Inferior parietal cortex (tissue), 1 donor: Measurements from ENCODE around the gene NEU1.
"Not testable (repeated sequence)": the region's sequence is repeated elsewhere in the genome, so short reads cannot be mapped to it uniquely, and the experiment has no call there.

Experiments
- DNase-seq: peaks from one replicate; pipeline ENCODE4 v3.0.0-alpha.2; 2016; ENCODE audit errors: extremely low spot score

NEU1 gene

DNA sequence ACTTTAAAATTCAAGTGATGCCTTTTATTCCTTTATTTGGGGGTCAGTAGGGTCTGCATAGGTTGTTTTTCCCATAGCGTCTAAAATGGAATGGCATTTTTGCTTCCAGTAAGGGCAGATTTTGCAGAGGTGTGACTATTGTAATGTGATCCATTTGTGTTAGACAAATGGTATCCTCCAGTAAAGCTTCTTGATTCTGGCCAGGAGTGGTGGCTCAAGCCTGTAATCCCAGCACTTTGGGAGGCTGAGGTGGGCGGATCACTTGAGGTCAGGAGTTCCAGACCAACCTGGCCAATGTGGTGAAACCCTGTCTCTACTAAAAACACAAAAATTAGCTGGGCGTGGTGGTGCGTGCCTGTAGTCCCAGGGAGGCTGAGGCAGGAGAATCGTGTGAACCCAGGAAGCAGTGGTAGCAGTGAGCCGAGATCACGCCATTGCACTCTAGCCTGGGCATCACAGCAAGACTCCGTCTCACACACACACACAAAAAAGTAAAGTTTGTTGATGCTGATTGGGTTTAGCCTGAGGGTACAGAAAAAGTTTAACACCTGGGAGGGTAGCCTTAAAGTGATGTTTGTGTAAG, 44.6 kb downstream of the NEU1 start:
- DNase-seq: peak; percentile 55

DNA sequence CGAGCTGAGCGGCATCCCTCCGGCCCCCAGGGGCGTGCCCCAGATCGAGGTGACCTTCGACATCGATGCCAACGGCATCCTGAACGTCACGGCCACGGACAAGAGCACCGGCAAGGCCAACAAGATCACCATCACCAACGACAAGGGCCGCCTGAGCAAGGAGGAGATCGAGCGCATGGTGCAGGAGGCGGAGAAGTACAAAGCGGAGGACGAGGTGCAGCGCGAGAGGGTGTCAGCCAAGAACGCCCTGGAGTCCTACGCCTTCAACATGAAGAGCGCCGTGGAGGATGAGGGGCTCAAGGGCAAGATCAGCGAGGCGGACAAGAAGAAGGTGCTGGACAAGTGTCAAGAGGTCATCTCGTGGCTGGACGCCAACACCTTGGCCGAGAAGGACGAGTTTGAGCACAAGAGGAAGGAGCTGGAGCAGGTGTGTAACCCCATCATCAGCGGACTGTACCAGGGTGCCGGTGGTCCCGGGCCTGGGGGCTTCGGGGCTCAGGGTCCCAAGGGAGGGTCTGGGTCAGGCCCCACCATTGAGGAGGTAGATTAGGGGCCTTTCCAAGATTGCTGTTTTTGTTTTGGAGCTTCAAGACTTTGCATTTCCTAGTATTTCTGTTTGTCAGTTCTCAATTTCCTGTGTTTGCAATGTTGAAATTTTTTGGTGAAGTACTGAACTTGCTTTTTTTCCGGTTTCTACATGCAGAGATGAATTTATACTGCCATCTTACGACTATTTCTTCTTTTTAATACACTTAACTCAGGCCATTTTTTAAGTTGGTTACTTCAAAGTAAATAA, 45.3 kb downstream of the NEU1 start:
- DNase-seq: not testable (repeated sequence)

DNA sequence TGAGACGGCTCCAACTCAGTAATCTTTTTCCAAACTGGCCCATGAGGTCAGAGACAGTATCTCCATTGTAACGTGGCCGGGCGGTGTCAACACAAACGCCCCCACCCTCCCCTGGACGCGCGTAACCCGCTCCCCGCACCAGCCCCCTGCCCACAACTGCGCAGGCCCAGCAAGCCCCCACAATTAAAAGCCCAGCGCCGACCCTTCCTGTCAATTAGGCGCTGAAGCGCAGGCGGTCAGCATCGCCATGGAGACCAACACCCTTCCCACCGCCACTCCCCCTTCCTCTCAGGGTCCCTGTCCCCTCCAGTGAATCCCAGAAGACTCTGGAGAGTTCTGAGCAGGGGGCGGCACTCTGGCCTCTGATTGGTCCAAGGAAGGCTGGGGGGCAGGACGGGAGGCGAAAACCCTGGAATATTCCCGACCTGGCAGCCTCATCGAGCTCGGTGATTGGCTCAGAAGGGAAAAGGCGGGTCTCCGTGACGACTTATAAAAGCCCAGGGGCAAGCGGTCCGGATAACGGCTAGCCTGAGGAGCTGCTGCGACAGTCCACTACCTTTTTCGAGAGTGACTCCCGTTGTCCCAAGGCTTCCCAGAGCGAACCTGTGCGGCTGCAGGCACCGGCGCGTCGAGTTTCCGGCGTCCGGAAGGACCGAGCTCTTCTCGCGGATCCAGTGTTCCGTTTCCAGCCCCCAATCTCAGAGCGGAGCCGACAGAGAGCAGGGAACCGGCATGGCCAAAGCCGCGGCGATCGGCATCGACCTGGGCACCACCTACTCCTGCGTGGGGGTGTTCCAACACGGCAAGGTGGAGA, 47.4 kb downstream of the NEU1 start, which contains the start of the genes HSPA1A and HSPA1L:
Gene HSPA1A, plus strand, starts transcription at position 519 of the 814 bp plus-strand sequence. Its CDS starts 214 bp downstream, at position 733.
Gene HSPA1L, minus strand, starts transcription at position 259 of the 814 bp plus-strand sequence. CDS start 3,311 bp downstream, outside the sequence.
- peak; percentile 99 for DNase-seq

DNA sequence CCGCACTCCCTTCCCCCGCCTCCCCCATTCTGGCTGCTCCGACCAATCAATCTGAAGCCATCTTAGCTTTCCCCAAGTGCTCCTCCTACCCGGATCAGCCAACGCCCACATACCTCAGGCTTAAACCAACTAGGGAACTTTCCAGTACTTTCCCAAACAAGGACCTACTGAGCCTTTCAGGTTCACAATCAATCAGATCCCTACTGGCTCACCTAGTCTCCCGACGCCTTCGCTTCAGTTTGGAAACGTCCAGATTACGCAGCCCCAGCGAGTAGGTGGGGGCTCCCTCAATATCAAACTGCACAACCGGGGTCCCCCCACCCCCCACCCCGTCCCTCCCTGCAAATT, 48.0 kb downstream of the NEU1 start:
- DNase-seq: peak; percentile 94

DNA sequence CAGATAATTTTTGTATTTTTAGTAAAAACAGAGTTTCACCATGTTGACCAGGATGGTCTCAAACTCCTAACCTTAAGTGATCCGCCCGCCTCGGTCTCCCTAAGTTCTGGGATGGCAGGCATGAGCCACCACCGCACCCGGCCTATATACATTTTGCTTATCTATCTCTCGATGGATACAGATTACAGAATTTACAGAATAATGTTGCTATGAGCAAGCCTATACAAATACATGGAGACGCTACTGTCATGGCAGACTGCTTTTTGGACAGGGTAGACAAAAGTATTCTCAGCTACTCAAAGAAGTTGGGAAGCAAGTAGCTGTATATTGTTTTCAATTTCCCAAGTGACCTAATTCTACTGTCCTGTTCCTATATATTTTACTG, 49.2 kb downstream of the NEU1 start:
- peak; percentile 12 for DNase-seq

DNA sequence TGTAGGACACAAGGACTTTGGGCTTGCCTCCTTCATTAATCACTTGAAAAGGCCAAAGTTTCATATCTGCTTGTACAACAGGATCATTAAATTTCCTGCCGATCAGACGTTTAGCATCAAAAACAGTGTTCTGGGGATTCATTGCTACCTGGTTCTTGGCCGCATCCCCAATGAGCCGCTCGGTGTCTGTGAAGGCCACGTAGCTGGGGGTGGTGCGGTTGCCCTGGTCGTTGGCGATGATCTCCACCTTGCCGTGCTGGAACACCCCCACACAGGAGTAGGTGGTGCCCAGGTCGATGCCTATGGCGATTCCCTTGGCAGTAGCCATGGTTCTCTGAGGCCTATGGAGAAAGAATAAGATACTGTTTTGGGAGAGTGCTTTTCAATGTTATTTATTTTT, 51.0 kb downstream of the NEU1 start:
- DNase-seq: no peak

DNA sequence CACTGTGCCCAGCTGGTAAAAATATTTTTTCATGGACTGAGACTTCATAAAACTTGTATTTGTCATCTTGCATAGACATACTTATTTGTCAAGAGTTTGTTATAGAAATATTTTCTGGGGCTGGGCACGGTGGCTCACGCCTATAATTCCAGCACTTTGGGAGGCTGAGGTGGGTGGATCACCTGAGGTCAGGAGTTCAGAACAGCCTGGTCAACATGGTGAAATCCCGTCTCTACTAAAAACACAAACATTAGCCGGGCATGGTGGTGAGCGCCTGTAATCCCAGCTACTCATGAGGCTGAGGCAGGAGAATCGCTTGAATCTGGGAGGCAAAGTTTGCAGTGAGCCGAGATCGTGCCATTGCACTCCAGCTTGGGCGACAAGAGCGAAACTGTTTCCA, 54.0 kb downstream of the NEU1 start:
- DNase-seq: not testable (repeated sequence)
